ENCODE results near the gene MIR17HG.

Gene MIR17HG

GRCh38 chr13:91369441-91369831 lies 21.9 kb downstream of the MIR17HG start:
- no peak for DNase-seq

GRCh38 chr13:91370501-91370900 lies 23.0 kb downstream of the MIR17HG start:
- DNase-seq = no peak

GRCh38 chr13:91372911-91373310 lies 25.4 kb downstream of the MIR17HG start:
- DNase-seq = no peak

GRCh38 chr13:91375116-91375729 lies 27.7 kb downstream of the MIR17HG start:
- DNase-seq = no peak

- DNase-seq = no peak
Observed at GRCh38 chr13:91381371-91381770, 33.9 kb downstream of the MIR17HG start.

GRCh38 chr13:91383836-91384235 lies 36.3 kb downstream of the MIR17HG start:
- no peak for DNase-seq

- DNase-seq = no peak
Observed at GRCh38 chr13:91384896-91385295, 37.4 kb downstream of the MIR17HG start.

GRCh38 chr13:91389186-91389585 lies 41.7 kb downstream of the MIR17HG start:
- DNase-seq = no peak

GRCh38 chr13:91397595-91397994 lies 50.1 kb downstream of the MIR17HG start:
- DNase-seq = no peak

GRCh38 chr13:91398413-91399188 lies 51.1 kb downstream of the MIR17HG start, which contains the start of gene GPC5:
TSS of gene GPC5 (plus strand) at chr13:91398621.
- peak; percentile 70 for DNase-seq

- DNase-seq = no peak
Observed at GRCh38 chr13:91399189-91400062, 51.9 kb downstream of the MIR17HG start.

GRCh38 chr13:91400063-91400399 lies 52.5 kb downstream of the MIR17HG start:
- no peak for DNase-seq

GRCh38 chr13:91400671-91401070 lies 53.2 kb downstream of the MIR17HG start:
- no peak for DNase-seq

- no peak for DNase-seq
Observed at GRCh38 chr13:91401920-91402319, 54.4 kb downstream of the MIR17HG start.
